Measurements from ENCODE around the gene LAMA4.

DNA sequence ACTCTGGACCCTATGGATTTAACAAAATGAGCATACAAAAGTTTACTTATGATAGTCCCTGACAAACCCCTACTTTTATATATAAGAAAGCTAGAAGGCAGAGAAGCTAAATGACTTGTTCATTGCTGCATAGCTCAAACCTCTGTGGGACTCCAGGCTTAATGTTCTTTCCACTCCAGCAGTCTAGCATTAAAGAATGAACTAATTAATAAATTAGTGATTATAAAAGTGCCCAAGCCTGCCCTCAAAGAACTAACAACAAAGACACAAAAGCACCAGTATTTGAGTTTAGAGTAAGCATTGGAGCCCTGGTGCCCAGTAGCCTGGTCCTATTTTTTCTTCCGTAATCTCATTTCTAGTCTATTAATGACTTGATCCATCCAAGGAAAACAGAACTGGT lies 59.9 kb downstream of the LAMA4 start:
- TF ChIP-seq EZH2phosphoT487 (IDR thresholded peaks at IDR 0.05) = no peak
- TF ChIP-seq, protein P1, sequence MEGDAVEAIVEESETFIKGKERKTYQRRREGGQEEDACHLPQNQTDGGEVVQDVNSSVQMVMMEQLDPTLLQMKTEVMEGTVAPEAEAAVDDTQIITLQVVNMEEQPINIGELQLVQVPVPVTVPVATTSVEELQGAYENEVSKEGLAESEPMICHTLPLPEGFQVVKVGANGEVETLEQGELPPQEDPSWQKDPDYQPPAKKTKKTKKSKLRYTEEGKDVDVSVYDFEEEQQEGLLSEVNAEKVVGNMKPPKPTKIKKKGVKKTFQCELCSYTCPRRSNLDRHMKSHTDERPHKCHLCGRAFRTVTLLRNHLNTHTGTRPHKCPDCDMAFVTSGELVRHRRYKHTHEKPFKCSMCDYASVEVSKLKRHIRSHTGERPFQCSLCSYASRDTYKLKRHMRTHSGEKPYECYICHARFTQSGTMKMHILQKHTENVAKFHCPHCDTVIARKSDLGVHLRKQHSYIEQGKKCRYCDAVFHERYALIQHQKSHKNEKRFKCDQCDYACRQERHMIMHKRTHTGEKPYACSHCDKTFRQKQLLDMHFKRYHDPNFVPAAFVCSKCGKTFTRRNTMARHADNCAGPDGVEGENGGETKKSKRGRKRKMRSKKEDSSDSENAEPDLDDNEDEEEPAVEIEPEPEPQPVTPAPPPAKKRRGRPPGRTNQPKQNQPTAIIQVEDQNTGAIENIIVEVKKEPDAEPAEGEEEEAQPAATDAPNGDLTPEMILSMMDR (IDR thresholded peaks at IDR 0.05) = no peak
- no peak for TF ChIP-seq EZH2 (IDR thresholded peaks at IDR 0.05)

Data from neural progenitor cell (in vitro differentiated cells).